SHP77 (cell line): ENCODE data around the gene ZIC1.

Source experiments
- DNase-seq, 2 experiments: peaks; one replicate each; lab custom pipeline; 2025; lab: John Stamatoyannopoulos, UW

Gene ZIC1

GRCh38 chr3:147380387-147380951, 28.7 kb upstream of the ZIC1 start:
- DNase-seq = no peak

GRCh38 chr3:147380977-147381376, 28.2 kb upstream of the ZIC1 start:
- DNase-seq = no peak

GRCh38 chr3:147381596-147381995, 27.6 kb upstream of the ZIC1 start:
- DNase-seq = no peak

- no peak for DNase-seq
Observed at GRCh38 chr3:147383617-147384016, 25.5 kb upstream of the ZIC1 start.

GRCh38 chr3:147384210-147385058, 24.7 kb upstream of the ZIC1 start:
- no peak for DNase-seq

- no peak for DNase-seq
Observed at GRCh38 chr3:147385059-147386012, 23.8 kb upstream of the ZIC1 start.

GRCh38 chr3:147387291-147387884, 21.8 kb upstream of the ZIC1 start:
- no peak for DNase-seq

GRCh38 chr3:147387885-147388699, 21.1 kb upstream of the ZIC1 start:
- no peak for DNase-seq

- no peak for DNase-seq
Observed at GRCh38 chr3:147388700-147389580, 20.2 kb upstream of the ZIC1 start.

- DNase-seq = no peak
Observed at GRCh38 chr3:147389717-147390116, 19.4 kb upstream of the ZIC1 start.

GRCh38 chr3:147390589-147391569, 18.3 kb upstream of the ZIC1 start:
- DNase-seq = no peak

- no peak for DNase-seq
Observed at GRCh38 chr3:147391781-147392624, 17.2 kb upstream of the ZIC1 start.

- DNase-seq = no peak
Observed at GRCh38 chr3:147392625-147392946, 16.6 kb upstream of the ZIC1 start.

- DNase-seq = peak; percentile 32 to 45
Observed at GRCh38 chr3:147393261-147393942, 15.8 kb upstream of the ZIC1 start.

- no peak for DNase-seq
Observed at GRCh38 chr3:147393943-147394883, 15.0 kb upstream of the ZIC1 start.

- no peak for DNase-seq
Observed at GRCh38 chr3:147394884-147395225, 14.3 kb upstream of the ZIC1 start.
